ENCODE measurements around the gene PEAR1.

Gene PEAR1

DNA sequence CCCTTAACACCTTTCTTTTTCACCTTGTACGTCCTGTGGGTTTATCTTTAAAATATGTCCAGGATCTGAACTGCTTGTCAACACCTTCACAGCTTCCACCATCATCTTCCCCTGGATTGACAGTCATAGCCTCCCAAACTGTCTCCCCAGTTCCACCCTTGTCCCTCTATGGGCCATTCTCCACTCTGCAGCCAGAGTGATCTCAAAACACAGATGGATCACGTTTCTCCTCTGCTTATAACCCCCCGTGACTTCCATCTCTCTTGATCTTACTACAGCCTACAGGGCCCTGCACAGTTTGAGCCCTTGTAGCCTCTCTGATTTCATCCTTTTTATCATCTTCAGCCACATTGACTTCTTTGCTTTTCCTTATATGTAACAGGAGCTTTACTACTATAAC is 38.9 kb upstream of the PEAR1 start:
- DNase-seq (ENCODE audit: low read depth in 1 of 2, low spot score in 1 of 2), result no peak
- TF ChIP-seq POLR2AphosphoS5 (IDR thresholded peaks at IDR 0.05; ENCODE audit: low read depth), result no peak
- no peak for TF ChIP-seq SPI1 (IDR thresholded peaks at IDR 0.05; ENCODE audit: borderline replicate concordance, low read depth)
- TF ChIP-seq, protein P1, sequence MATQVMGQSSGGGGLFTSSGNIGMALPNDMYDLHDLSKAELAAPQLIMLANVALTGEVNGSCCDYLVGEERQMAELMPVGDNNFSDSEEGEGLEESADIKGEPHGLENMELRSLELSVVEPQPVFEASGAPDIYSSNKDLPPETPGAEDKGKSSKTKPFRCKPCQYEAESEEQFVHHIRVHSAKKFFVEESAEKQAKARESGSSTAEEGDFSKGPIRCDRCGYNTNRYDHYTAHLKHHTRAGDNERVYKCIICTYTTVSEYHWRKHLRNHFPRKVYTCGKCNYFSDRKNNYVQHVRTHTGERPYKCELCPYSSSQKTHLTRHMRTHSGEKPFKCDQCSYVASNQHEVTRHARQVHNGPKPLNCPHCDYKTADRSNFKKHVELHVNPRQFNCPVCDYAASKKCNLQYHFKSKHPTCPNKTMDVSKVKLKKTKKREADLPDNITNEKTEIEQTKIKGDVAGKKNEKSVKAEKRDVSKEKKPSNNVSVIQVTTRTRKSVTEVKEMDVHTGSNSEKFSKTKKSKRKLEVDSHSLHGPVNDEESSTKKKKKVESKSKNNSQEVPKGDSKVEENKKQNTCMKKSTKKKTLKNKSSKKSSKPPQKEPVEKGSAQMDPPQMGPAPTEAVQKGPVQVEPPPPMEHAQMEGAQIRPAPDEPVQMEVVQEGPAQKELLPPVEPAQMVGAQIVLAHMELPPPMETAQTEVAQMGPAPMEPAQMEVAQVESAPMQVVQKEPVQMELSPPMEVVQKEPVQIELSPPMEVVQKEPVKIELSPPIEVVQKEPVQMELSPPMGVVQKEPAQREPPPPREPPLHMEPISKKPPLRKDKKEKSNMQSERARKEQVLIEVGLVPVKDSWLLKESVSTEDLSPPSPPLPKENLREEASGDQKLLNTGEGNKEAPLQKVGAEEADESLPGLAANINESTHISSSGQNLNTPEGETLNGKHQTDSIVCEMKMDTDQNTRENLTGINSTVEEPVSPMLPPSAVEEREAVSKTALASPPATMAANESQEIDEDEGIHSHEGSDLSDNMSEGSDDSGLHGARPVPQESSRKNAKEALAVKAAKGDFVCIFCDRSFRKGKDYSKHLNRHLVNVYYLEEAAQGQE (IDR thresholded peaks at IDR 0.05; ENCODE audit: insufficient replicate concordance, low read depth), result no peak
- TF ChIP-seq, protein P2, sequence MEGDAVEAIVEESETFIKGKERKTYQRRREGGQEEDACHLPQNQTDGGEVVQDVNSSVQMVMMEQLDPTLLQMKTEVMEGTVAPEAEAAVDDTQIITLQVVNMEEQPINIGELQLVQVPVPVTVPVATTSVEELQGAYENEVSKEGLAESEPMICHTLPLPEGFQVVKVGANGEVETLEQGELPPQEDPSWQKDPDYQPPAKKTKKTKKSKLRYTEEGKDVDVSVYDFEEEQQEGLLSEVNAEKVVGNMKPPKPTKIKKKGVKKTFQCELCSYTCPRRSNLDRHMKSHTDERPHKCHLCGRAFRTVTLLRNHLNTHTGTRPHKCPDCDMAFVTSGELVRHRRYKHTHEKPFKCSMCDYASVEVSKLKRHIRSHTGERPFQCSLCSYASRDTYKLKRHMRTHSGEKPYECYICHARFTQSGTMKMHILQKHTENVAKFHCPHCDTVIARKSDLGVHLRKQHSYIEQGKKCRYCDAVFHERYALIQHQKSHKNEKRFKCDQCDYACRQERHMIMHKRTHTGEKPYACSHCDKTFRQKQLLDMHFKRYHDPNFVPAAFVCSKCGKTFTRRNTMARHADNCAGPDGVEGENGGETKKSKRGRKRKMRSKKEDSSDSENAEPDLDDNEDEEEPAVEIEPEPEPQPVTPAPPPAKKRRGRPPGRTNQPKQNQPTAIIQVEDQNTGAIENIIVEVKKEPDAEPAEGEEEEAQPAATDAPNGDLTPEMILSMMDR (IDR thresholded peaks at IDR 0.05; ENCODE audit: insufficient read depth, low read length), result no peak
- TF ChIP-seq GABPA (IDR thresholded peaks at IDR 0.05; ENCODE audit: low read depth), result no peak
- Histone ChIP-seq H3K27ac (replicated peaks) (no peak overlapping the region), H3K4me3 (replicated peaks; ENCODE audit: insufficient read depth, low read length) (no peak overlapping the region), H3K27me3 (ENCODE audit: insufficient read depth, poor library complexity, severe bottlenecking) (peaks cover 38% of the 10 kb centered on the region)

DNA sequence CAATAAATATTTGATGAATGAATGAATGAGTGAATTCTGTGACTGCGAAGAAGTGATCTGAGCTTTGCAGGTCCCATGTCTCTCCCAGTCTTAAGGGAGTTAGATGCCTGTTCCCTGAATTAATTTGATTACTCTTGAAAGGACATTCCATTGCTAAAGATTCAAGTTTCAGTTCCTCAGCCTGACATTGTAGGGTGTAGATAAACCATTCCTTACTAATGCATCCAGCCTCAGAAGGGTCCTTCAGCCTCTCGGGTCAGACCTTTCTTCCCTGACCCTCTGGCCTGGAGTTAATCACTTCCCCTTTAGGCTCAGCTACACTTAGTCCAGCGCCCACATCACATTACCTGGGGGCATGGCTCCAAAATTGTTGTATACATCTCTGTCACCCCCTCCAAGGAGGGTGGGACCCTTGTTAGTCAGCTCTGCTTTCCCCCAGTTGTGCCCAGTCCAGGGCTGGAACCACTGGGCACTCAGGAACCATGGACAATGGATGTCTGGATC is 37.2 kb upstream of the PEAR1 start:
- peaks cover 48% of the 10 kb centered on the region for H3K27me3 ChIP-seq (ENCODE audit: insufficient read depth, poor library complexity, severe bottlenecking)
- H3K4me3 ChIP-seq (replicated peaks; ENCODE audit: insufficient read depth, low read length), result no peak overlapping the region
- no peak for TF ChIP-seq POLR2AphosphoS5 (IDR thresholded peaks at IDR 0.05; ENCODE audit: low read depth)
- TF ChIP-seq, protein P2 (IDR thresholded peaks at IDR 0.05; ENCODE audit: insufficient read depth, low read length), result no peak
- TF ChIP-seq SPI1 (IDR thresholded peaks at IDR 0.05; ENCODE audit: borderline replicate concordance, low read depth), result 0 out of 2 replicates have a peak, but pooled peaks have one; percentile 7
- DNase-seq (ENCODE audit: low read depth in 1 of 2, low spot score in 1 of 2), result no peak
- no peak overlapping the region for H3K27ac ChIP-seq (replicated peaks)

DNA sequence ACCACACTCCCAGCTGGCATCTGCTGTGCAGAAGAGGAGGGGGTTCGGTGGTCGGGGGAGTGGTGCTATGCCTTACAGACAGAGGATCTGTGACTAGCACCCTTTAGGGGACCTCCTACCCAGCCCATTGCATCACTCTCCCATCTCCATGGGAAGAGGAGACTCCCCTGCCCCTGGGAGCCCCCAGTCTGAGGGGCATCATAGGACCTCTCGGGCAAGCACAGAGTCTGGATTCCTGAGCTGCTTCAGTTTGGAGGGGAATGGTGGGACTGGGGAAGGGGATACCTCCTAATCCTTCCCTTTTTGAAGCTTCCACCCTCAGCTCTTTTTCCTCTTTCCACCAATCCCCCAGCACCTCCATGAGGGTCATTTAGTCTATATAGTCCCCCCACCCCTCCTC is 36.0 kb upstream of the PEAR1 start:
- no peak for DNase-seq (ENCODE audit: low read depth in 1 of 2, low spot score in 1 of 2)
- Histone ChIP-seq H3K27ac (replicated peaks) (no peak overlapping the region), H3K4me3 (replicated peaks; ENCODE audit: insufficient read depth, low read length) (no peak overlapping the region), H3K27me3 (ENCODE audit: insufficient read depth, poor library complexity, severe bottlenecking) (peaks cover 58% of the 10 kb centered on the region)
- TF ChIP-seq, protein P1 (IDR thresholded peaks at IDR 0.05; ENCODE audit: insufficient replicate concordance, low read depth), result no peak
- no peak for TF ChIP-seq SPI1 (IDR thresholded peaks at IDR 0.05; ENCODE audit: borderline replicate concordance, low read depth)
- no peak for TF ChIP-seq GABPA (IDR thresholded peaks at IDR 0.05; ENCODE audit: low read depth)
- TF ChIP-seq, protein P2 (IDR thresholded peaks at IDR 0.05; ENCODE audit: insufficient read depth, low read length), result no peak
- TF ChIP-seq POLR2AphosphoS5 (IDR thresholded peaks at IDR 0.05; ENCODE audit: low read depth), result no peak

DNA sequence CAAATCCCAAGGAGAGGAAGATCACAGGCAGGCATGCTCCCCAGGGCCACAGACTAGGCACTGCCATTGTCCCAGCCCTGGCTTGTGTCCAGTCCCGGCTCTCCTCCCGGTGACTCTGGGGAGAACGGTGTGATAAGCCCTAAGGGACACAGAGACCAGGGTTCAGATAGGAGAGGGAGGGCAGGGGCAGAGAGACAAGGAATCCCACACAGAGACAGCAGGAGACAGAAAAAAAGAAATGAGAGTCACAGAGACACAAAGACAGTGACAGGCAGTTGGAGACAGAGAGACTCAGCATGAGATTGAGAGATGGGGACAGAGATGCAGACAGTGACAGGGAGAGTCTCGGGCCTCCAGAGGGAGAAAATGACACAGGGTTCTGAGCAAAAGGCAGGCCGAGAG is 35.0 kb upstream of the PEAR1 start:
- TF ChIP-seq SPI1 (IDR thresholded peaks at IDR 0.05; ENCODE audit: borderline replicate concordance, low read depth) (no peak), POLR2AphosphoS5 (IDR thresholded peaks at IDR 0.05; ENCODE audit: low read depth) (no peak), GABPA (IDR thresholded peaks at IDR 0.05; ENCODE audit: low read depth) (no peak)
- TF ChIP-seq, protein P1 (IDR thresholded peaks at IDR 0.05; ENCODE audit: insufficient replicate concordance, low read depth), result no peak
- TF ChIP-seq, protein P2 (IDR thresholded peaks at IDR 0.05; ENCODE audit: insufficient read depth, low read length), result no peak
- peaks cover 64% of the 10 kb centered on the region for H3K27me3 ChIP-seq (ENCODE audit: insufficient read depth, poor library complexity, severe bottlenecking)
- H3K4me3 ChIP-seq (replicated peaks; ENCODE audit: insufficient read depth, low read length), result no peak overlapping the region
- no peak for DNase-seq (ENCODE audit: low read depth in 1 of 2, low spot score in 1 of 2)
- H3K27ac ChIP-seq (replicated peaks), result no peak overlapping the region
